Right ventricle myocardium inferior (tissue), 1 donor: ENCODE measurements around the gene KRT1. TPM values are rescaled to one million over a fixed set of nuclear protein-coding genes. Genes with fewer than 3 reads are reported as not detected.

Experiments used
- ATAC-seq: fragments of 200-7000 bp; cut with Tn5 transposase; one replicate; pipeline ENCODE4 v1.9.1; 2020; ENCODE audit warnings: mild to moderate bottlenecking, moderate library complexity
- DNase-seq: peaks from one replicate; pipeline ENCODE4 v3.0.0; 2021; ENCODE audit errors: missing footprints
- intact Hi-C: fragments of 100-400 bp; cut with DNase I; formaldehyde crosslinking; loops from one replicate; pipeline ENCODE4 v1.11.0; 2022
- total RNA-seq: library from RNA; stranded (reverse); fragmentation: NEBNext Ultra II Directional; extraction: Animal tissue kit (Norgen Biotek cat#: 25700); gene quantifications from one replicate; pipeline ENCODE4 v1.2.1, GENCODE V29; 2021
- donor health status: DM: no; HTN: yes; CAD: no; lungs with severe emphysema.

The KRT1 gene
- total RNA-seq, 1 donor from 2014 or later, result not detected

- ATAC-seq (no peak), DNase-seq (no peak)
- intact Hi-C loops, result loop anchor here (5.0 kb wide), 2 partner anchors 87 to 198 kb away; no protein-coding TSS in a partner anchor
Measured at GRCh38 chr12:52669426-52669825, 10.8 kb downstream of the KRT1 start.

GRCh38 chr12:52667931-52668330 is 12.3 kb downstream of the KRT1 start:
- no peak for DNase-seq
- ATAC-seq, result no peak
- intact Hi-C loops, result loop anchor here (5.0 kb wide), 2 partner anchors 86 to 199 kb away; no protein-coding TSS in a partner anchor

- intact Hi-C loops, result loop anchor here (5.0 kb wide), 2 partner anchors 85 to 200 kb away; no protein-coding TSS in a partner anchor
- no peak for ATAC-seq
- no peak for DNase-seq
Measured at GRCh38 chr12:52667509-52667908, 12.7 kb downstream of the KRT1 start.

- DNase-seq (no peak), ATAC-seq (no peak)
- intact Hi-C loops, result loop anchor here (5.0 kb wide), 2 partner anchors 84 to 201 kb away; no protein-coding TSS in a partner anchor
Measured at GRCh38 chr12:52666471-52666870, 13.7 kb downstream of the KRT1 start.

GRCh38 chr12:52663420-52663819 is 16.8 kb downstream of the KRT1 start:
- ATAC-seq, result no peak
- no peak for DNase-seq
- intact Hi-C loops, result no loop called here

GRCh38 chr12:52662918-52663229 is 17.3 kb downstream of the KRT1 start:
- ATAC-seq (no peak), DNase-seq (no peak)
- intact Hi-C loops, result no loop called here

- DNase-seq (no peak), ATAC-seq (peak; percentile 41)
- intact Hi-C loops, result no loop called here
Measured at GRCh38 chr12:52662093-52662917, 17.9 kb downstream of the KRT1 start.

- intact Hi-C loops, result no loop called here
Measured at GRCh38 chr12:52661668-52662067, 18.5 kb downstream of the KRT1 start.

GRCh38 chr12:52660934-52661499 is 19.2 kb downstream of the KRT1 start:
- DNase-seq (no peak), ATAC-seq (no peak)
- intact Hi-C loops, result no loop called here

More at GRCh38 chr12:52661668-52662067, 18.5 kb downstream of the KRT1 start:
- ATAC-seq (no peak), DNase-seq (no peak)

- intact Hi-C loops, result no loop called here
- DNase-seq (no peak), ATAC-seq (no peak)
Measured at GRCh38 chr12:52659951-52660350, 20.3 kb downstream of the KRT1 start.

- DNase-seq, result no peak
- intact Hi-C loops, result no loop called here
- ATAC-seq, result no peak
Measured at GRCh38 chr12:52659395-52659794, 20.8 kb downstream of the KRT1 start.

GRCh38 chr12:52658196-52658595 is 22.0 kb downstream of the KRT1 start:
- DNase-seq (no peak), ATAC-seq (no peak)
- intact Hi-C loops, result no loop called here

- DNase-seq (no peak), ATAC-seq (no peak)
- intact Hi-C loops, result no loop called here
Measured at GRCh38 chr12:52657250-52657902, 22.8 kb downstream of the KRT1 start.

GRCh38 chr12:52656616-52657015 is 23.6 kb downstream of the KRT1 start:
- DNase-seq (no peak), ATAC-seq (peak; percentile 45)
- intact Hi-C loops, result no loop called here

- ATAC-seq (peak; percentile 67), DNase-seq (no peak)
- intact Hi-C loops, result no loop called here
Measured at GRCh38 chr12:52655720-52656124, 24.5 kb downstream of the KRT1 start.

- no peak for DNase-seq
- intact Hi-C loops, result no loop called here
- ATAC-seq, result no peak
Measured at GRCh38 chr12:52655251-52655650, 25.0 kb downstream of the KRT1 start.

- intact Hi-C loops, result no loop called here
- ATAC-seq (no peak), DNase-seq (no peak)
Measured at GRCh38 chr12:52651726-52652261, 28.4 kb downstream of the KRT1 start, which contains the start of gene KRT2. KRT2 (minus strand) TSS chr12:52652211; CDS start chr12:52652142, 69 bp downstream.

GRCh38 chr12:52650520-52651081 is 29.6 kb downstream of the KRT1 start:
- intact Hi-C loops, result no loop called here
- no peak for DNase-seq

GRCh38 chr12:52649066-52649465 is 31.1 kb downstream of the KRT1 start:
- ATAC-seq, result no peak
- intact Hi-C loops, result no loop called here
- no peak for DNase-seq

More at GRCh38 chr12:52650520-52651081, 29.6 kb downstream of the KRT1 start:
- ATAC-seq, result no peak
